ENCODE results near the gene HMGN4. TPM values are rescaled to one million over a fixed set of nuclear protein-coding genes. Genes with fewer than 3 reads are reported as not detected.
A peak's percentile ranks its signal among the peaks of the same experiment; 100 is the strongest.

HMGN4 gene
- total and polyA plus RNA-seq, 9 of the 15 experiments (the other 6 are each of a cell fraction or from before 2014, with no cell fraction given): 35.4 to 134 (median 94.1) TPM

- TF ChIP-seq, protein P1, sequence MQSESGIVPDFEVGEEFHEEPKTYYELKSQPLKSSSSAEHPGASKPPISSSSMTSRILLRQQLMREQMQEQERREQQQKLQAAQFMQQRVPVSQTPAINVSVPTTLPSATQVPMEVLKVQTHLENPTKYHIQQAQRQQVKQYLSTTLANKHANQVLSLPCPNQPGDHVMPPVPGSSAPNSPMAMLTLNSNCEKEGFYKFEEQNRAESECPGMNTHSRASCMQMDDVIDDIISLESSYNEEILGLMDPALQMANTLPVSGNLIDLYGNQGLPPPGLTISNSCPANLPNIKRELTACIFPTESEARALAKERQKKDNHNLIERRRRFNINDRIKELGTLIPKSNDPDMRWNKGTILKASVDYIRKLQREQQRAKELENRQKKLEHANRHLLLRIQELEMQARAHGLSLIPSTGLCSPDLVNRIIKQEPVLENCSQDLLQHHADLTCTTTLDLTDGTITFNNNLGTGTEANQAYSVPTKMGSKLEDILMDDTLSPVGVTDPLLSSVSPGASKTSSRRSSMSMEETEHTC (IDR thresholded peaks at IDR 0.05): no peak
- TF ChIP-seq POLR3A (IDR thresholded peaks at IDR 0.05; ENCODE audit: borderline replicate concordance, extremely low read depth, insufficient read depth, insufficient read length) (peak; percentile 91), CBX8 (IDR thresholded peaks at IDR 0.05; ENCODE audit: borderline replicate concordance, extremely low read depth, low read depth, low read length, poor library complexity, severe bottlenecking) (no peak), ZFP30 (CRISPR knock-in tag; IDR thresholded peaks at IDR 0.05; ENCODE audit: borderline replicate concordance) (no peak), TBP (optimal IDR thresholded peaks at IDR 0.05; ENCODE audit: low read depth, low read length) (peak; percentile 99), CTBP1 (IDR thresholded peaks at IDR 0.05; ENCODE audit: borderline replicate concordance) (peak; percentile 39; the same call in 1 of the 2 replicates), BCOR (IDR thresholded peaks at IDR 0.05) (0 out of 2 replicates have a peak, but pooled peaks have one; percentile 55), HDAC8 (tag; IDR thresholded peaks at IDR 0.05) (no peak), TEAD1 (CRISPR knock-in tag; IDR thresholded peaks at IDR 0.05) (0 out of 4 replicates have a peak, but pooled peaks of 1 of the 2 experiments have one; percentile 33), IRF9 (tag; IDR thresholded peaks at IDR 0.05) (peak; percentile 23; the same call in 1 of the 2 replicates)
- TF ChIP-seq, protein P2, sequence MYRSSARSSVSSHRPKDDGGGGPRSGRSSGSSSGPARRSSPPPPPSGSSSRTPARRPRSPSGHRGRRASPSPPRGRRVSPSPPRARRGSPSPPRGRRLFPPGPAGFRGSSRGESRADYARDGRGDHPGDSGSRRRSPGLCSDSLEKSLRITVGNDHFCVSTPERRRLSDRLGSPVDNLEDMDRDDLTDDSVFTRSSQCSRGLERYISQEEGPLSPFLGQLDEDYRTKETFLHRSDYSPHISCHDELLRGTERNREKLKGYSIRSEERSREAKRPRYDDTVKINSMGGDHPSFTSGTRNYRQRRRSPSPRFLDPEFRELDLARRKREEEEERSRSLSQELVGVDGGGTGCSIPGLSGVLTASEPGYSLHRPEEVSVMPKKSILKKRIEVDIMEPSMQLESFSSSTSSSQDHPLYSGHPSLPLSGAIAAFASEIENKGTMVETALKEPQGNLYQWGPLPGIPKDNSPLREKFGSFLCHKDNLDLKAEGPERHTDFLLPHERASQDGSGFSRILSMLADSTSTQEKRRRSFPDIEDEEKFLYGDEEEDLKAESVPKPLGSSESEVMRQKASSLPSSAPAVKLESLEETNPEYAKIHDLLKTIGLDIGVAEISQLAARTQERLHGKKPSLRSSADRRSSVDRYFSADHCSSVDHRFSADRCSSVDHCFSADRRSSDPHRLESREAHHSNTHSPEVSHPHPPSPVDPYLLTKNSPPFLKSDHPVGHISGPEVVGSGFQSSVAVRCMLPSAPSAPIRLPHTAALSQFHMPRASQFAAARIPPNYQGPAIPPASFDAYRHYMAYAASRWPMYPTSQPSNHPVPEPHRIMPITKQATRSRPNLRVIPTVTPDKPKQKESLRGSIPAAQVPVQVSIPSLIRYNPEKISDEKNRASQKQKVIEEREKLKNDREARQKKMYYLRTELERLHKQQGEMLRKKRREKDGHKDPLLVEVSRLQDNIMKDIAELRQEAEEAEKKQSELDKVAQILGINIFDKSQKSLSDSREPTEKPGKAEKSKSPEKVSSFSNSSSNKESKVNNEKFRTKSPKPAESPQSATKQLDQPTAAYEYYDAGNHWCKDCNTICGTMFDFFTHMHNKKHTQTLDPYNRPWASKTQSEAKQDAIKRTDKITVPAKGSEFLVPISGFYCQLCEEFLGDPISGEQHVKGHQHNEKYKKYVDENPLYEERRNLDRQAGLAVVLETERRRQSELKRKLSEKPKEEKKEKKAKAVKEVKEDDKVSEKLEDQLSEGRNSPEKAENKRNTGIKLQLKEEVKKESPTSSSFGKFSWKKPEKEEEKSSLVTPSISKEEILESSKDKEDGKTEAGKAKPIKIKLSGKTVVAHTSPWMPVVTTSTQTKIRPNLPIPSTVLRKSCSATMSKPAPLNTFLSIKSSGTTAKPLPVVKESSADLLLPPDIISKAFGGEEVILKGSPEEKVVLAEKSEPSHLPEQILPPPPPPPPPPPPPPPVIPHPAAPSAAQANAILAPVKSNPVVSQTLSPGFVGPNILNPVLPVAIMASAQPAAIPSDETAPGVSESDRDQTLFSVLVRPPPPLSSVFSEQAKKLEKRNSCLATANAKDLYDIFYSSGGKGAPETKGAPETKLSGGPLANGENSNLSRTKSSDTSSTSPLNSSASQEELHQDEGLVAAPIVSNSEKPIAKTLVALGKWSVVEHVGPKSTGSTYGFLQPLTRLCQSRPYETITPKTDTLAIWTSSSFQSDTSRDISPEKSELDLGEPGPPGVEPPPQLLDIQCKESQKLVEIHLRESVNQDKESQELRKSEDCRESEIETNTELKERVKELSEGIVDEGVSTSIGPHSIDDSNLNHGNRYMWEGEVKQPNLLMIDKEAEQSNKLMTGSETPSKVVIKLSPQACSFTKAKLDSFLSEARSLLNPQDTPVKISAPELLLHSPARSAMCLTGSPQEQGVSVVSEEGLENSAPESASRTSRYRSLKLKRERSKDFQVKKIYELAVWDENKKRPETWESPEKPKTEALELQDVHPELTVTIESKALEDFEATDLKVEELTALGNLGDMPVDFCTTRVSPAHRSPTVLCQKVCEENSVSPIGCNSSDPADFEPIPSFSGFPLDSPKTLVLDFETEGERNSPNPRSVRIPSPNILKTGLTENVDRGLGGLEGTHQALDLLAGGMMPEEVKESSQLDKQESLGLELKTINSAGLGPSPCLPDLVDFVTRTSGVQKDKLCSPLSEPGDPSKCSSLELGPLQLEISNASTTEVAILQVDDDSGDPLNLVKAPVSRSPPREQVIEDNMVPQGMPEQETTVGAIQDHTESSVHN (IDR thresholded peaks at IDR 0.05; ENCODE audit: borderline replicate concordance in 1 of 2, low read depth in 1 of 2): 0 out of 4 replicates have a peak, but pooled peaks have one; percentile 23 to 40
- TF ChIP-seq, protein P3, sequence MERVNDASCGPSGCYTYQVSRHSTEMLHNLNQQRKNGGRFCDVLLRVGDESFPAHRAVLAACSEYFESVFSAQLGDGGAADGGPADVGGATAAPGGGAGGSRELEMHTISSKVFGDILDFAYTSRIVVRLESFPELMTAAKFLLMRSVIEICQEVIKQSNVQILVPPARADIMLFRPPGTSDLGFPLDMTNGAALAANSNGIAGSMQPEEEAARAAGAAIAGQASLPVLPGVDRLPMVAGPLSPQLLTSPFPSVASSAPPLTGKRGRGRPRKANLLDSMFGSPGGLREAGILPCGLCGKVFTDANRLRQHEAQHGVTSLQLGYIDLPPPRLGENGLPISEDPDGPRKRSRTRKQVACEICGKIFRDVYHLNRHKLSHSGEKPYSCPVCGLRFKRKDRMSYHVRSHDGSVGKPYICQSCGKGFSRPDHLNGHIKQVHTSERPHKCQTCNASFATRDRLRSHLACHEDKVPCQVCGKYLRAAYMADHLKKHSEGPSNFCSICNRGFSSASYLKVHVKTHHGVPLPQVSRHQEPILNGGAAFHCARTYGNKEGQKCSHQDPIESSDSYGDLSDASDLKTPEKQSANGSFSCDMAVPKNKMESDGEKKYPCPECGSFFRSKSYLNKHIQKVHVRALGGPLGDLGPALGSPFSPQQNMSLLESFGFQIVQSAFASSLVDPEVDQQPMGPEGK (CRISPR knock-in tag; IDR thresholded peaks at IDR 0.05; ENCODE audit: borderline replicate concordance): 0 out of 2 replicates have a peak, but pooled peaks have one; percentile 42
Observed at GRCh38 chr6:26576929-26577719, 39.0 kb downstream of the HMGN4 start (continued).

Measured in K562 (cell line).